Thyroid gland (tissue), 4 donors: ENCODE data around the gene DCTN3. TPM values are rescaled to one million over a fixed set of nuclear protein-coding genes. Genes with fewer than 3 reads are reported as not detected.

Source experiments
- DNase-seq, 2 donors: peaks; one replicate each; pipeline ENCODE4 v3.0.0-alpha.2; 2019
- H3K27ac ChIP-seq, 3 donors: fragments of 200-600 bp; sonication (generic); 1 replicate in 2 of 3; 2 replicates in 1 of 3; pipeline ENCODE4 v1.5.1; 2016 to 2019; ENCODE audit warnings: mild to moderate bottlenecking in 1 of 3, moderate library complexity in 1 of 3
- H3K27me3 ChIP-seq: fragments of 200-600 bp; sonication (generic); one replicate; pipeline ENCODE4 v1.5.1; 2019
- H3K36me3 ChIP-seq, 2 donors: fragments of 200-600 bp; sonication (generic); one replicate each; pipeline ENCODE4 v1.5.1; 2016 to 2019
- H3K4me1 ChIP-seq, 2 donors: fragments of 200-600 bp; sonication (generic); one replicate each; pipeline ENCODE4 v1.5.1; 2017 to 2019
- H3K4me3 ChIP-seq, 3 donors: fragments of 200-600 bp; sonication (generic); replicated peaks in 1 of 3; 1 replicate in 2 of 3; 2 replicates in 1 of 3; pipeline ENCODE4 v1.5.1; 2016; ENCODE audit warnings: mild to moderate bottlenecking in 1 of 3
- H3K9me3 ChIP-seq: fragments of 200-600 bp; sonication (generic); one replicate; pipeline ENCODE4 v1.5.1; 2017
- POLR2A ChIP-seq, 2 donors: fragments of 450-650 bp; IDR thresholded peaks; one replicate each; pipeline ENCODE4 v1.6.1; 2017; ENCODE audit warnings: antibody characterized with exemption in 2 of 2, mild to moderate bottlenecking in 2 of 2, moderate library complexity in 1 of 2
- WGBS, 2 donors: methylation state at CpG; one replicate each; pipeline ENCODE4 v1.1.5; 2017; 5-methylcytosine and 5-hydroxymethylcytosine counted together
- intact Hi-C: fragments of 100-400 bp; cut with DNase I; formaldehyde crosslinking; loops from one replicate; pipeline ENCODE4 v1.15.1; 2023
- total RNA-seq, 4 donors: library from RNA; depleted of rRNA; stranded (reverse); fragments of >200 nt; gene quantifications; one replicate each; pipeline ENCODE4 v1.2.3, GENCODE V29; 2016
- TF ChIP-seq, protein P1 (sequence below), 6 experiments: fragments of 200-600 bp in 3 of 6; fragments of 450-650 bp in 3 of 6; sonication (generic) in 3 of 6; IDR thresholded peaks; one replicate each; pipeline ENCODE4 v1.5.1; 2016 to 2019; ENCODE audit warnings: antibody characterized with exemption in 6 of 6, mild to moderate bottlenecking in 2 of 6, inconsistent platforms in 1 of 6, moderate library complexity in 1 of 6

Gene DCTN3
- total RNA-seq, 4 donors from 2014 or later: 54.6 to 140 (median 89.2) TPM

DNA sequence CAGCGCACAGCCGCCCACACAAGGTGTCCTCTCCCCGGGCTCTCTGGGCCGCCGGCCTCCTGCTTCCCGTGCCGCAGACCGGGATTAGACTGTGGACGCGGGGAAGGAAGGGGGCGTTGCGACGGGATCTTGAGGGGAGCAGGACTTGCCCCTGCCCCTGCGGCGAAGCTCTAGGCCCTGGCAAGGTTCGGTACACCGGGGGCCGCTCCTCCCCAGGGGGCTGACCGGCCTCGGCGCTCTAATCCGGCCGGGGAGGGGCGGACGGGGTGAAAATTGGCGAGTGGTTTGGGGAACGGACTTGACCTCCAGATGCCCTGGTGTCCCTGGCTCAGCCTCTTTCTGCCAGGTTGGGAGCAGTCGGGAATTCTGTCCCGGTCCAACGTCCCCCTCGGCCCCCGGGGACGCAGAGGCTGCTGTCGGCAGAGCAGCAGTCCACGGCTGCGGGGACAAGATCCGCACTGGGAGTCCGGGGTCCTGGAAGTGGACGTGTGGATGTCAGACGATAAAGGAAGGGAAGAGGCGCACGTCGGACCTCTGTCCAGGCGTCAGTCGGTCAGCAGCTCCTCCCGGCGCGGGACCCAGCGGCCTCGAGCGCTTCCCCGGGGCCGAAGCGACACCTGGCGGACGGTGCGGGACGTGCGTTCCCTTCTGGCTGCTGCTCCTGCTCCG, 28.9 kb downstream of the DCTN3 start:
- DNase-seq: peak; percentile 80 to 82
- 2 to 6% methylated on average over 16 to 22 of the region's 60 CpGs for WGBS, 2 donors
- H3K36me3 ChIP-seq: no peaks in the 10 kb centered on the region
- H3K4me1 ChIP-seq: peaks cover 12 to 39% of the 10 kb centered on the region in 2 donors
- H3K27ac ChIP-seq: peak overlapping the region; percentile 34 to 62 (median 50)
- H3K9me3 ChIP-seq: no peaks in the 10 kb centered on the region
- H3K4me3 ChIP-seq: peak overlapping the region in 1 of 3 donors; percentile 18
- intact Hi-C loops: loop anchor here (5.0 to 10.0 kb wide), 3 partner anchors 44 to 257 kb away; no protein-coding TSS in a partner anchor
- TF ChIP-seq POLR2A (IDR thresholded peaks at IDR 0.05): no peak
- TF ChIP-seq, protein P1, sequence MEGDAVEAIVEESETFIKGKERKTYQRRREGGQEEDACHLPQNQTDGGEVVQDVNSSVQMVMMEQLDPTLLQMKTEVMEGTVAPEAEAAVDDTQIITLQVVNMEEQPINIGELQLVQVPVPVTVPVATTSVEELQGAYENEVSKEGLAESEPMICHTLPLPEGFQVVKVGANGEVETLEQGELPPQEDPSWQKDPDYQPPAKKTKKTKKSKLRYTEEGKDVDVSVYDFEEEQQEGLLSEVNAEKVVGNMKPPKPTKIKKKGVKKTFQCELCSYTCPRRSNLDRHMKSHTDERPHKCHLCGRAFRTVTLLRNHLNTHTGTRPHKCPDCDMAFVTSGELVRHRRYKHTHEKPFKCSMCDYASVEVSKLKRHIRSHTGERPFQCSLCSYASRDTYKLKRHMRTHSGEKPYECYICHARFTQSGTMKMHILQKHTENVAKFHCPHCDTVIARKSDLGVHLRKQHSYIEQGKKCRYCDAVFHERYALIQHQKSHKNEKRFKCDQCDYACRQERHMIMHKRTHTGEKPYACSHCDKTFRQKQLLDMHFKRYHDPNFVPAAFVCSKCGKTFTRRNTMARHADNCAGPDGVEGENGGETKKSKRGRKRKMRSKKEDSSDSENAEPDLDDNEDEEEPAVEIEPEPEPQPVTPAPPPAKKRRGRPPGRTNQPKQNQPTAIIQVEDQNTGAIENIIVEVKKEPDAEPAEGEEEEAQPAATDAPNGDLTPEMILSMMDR (IDR thresholded peaks at IDR 0.05): peak; percentile 63 to 93 (median 85)
- H3K27me3 ChIP-seq: no peaks in the 10 kb centered on the region

DNA sequence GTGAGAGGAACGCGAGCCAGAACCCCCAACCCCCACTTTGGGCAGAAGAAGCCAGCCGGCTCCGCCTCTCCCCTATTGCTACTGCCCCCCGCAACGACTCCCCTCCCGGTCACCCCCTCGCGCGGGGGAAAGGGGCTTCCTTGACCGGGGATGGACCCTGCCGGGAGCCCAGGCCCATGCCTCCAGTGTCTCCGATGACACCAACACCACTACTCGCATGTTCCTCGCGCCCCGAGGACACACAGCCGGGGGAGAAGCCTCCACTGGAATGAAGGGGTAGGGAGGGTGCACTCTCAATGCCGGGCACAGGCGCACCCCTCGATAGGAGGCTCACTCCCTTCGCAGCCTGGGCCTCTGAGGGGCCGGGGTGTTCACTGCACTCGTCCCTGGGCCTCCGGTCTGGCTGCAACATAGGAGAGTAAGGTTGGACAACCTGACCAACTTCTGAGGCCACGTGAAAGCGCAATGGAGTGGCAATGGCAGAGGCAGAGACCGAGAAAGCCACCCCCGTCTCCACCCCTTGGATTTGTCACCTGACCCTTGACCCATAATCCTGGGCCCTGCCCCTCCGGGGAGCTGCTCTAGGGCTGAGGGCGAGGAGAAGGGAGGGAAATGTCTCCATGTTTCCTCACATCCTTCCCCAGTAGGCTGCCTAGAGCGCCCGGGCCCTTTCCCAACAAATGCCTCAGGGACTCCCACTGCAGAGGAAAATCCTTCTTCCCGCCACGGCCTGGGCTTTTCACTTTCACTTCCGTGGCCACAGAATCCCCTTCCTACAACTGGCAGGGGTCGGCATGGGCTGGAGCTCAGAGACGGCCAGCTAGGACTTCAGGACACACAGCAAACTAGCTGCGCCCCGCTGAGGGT, 29.7 kb downstream of the DCTN3 start:
- peak overlapping the region; percentile 34 to 62 (median 50) for H3K27ac ChIP-seq
- no peak for TF ChIP-seq POLR2A (IDR thresholded peaks at IDR 0.05)
- TF ChIP-seq, protein P1 (IDR thresholded peaks at IDR 0.05): no peak
- intact Hi-C loops: loop anchor here (5.0 to 10.0 kb wide), 3 partner anchors 43 to 256 kb away; no protein-coding TSS in a partner anchor
- H3K4me1 ChIP-seq: peaks cover 12 to 39% of the 10 kb centered on the region in 2 donors
- H3K36me3 ChIP-seq: no peaks in the 10 kb centered on the region
- DNase-seq: peak in 1 of 2 donors; percentile 27
- peaks cover 3% of the 10 kb centered on the region for H3K27me3 ChIP-seq
- H3K9me3 ChIP-seq: no peaks in the 10 kb centered on the region
- peak overlapping the region in 1 of 3 donors; percentile 44 for H3K4me3 ChIP-seq
- 10 to 19% methylated on average over 20 to 24 of the region's 40 CpGs for WGBS, 2 donors

DNA sequence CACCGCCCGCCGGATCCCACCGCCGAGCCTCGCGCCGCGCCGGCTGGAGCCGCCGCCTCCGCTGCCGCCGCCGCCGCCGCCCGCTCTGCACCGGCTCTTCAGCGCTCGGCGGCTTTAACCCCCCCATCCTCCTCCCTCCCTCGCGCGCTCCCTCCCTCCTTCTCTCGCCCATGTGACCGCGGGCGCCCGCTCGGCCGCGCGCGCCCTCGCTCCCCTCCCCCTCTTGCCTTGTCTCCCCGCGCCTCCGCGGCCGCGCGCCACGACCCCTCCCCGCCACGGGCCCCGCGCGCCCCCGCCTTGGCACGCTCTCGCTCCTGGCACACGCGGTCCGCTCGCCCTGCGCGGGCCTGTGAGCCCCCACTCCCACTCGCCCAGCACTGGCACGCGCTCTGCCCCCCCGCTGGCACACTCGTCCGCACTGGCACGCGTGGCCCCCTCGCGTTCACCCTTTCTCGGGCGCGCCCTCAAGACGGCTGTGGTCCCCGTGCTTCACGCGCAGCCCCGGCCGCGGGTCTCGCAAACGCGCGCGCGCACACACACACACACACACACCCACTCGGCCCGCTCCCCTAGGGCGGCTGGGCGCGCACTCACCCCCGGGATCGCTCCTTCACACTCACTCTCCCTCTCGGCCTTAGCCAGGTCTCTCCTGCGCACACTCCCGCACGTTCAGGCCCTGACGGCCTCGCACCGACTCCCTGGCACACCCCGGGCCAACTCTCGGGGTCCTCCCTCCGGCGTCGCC, 30.5 kb downstream of the DCTN3 start, which contains the start of gene CNTFR:
Gene CNTFR, minus strand, starts transcription at position 89 of the 745 bp plus-strand sequence. CDS start 20,743 bp downstream, outside the sequence.
- Histone ChIP-seq H3K9me3 (no peaks in the 10 kb centered on the region), H3K4me3 (peak within 1 kb of the TSS; percentile 4 to 44 (median 11)), H3K27me3 (peaks cover 4% of the 10 kb centered on the region), H3K36me3 (no peaks in the 10 kb centered on the region), H3K27ac (peak within 1 kb of the TSS; percentile 25 to 50 (median 33)), H3K4me1 (peaks cover 12 to 39% of the 10 kb centered on the region in 2 donors)
- peak; percentile 27 to 34 for DNase-seq
- WGBS, 2 donors: 1 to 2% methylated on average over 18 to 42 of the region's 104 CpGs
- intact Hi-C loops: loop anchor here (5.0 to 10.0 kb wide), 3 partner anchors 43 to 255 kb away; no protein-coding TSS in a partner anchor
- TF ChIP-seq, protein P1 (IDR thresholded peaks at IDR 0.05): no peak
- no peak for TF ChIP-seq POLR2A (IDR thresholded peaks at IDR 0.05)

DNA sequence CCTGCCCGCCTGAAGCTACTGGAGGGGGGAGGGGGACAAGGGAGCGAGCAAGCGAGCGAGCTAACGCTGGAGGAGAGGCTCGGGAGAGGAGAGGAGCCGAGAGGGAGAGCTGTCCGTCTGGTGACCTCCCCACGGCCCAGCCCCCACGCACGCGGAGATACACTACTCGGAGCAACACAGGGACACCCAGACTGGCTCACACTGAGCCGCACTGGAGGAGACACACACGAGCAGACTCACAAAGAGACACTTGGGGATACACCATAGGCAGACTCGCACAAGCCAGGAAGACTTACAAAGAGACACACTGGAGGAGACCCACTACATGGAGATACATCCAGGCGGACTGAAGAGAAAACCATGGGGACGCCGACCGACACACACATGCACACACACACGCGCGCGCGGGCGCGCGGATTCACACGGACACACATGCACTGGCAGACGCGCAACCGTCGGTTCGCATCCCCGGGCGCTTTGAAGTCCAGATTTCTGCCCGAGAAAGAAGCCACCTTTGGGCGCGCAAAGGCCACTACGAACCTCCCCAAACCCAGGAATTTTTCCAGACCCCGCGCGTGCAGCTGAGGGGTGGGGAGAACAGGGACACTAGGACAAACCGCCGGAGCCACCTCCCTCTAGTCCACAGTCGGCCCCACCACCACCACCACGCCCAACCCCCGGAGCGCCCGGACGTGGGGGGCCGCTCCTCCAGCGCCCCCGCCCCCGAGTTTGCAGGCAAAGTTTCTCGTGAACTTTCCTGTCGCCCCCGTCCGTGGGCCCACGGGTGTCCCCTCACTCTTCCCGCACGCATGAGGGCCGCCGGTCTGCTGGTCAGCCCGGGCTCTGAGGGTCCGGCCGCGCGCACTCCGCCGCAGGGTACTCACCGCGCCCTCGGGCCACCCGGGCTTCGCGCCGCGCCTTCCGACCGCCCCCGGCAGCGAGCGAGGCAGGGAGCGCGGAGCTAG, 31.3 kb downstream of the DCTN3 start:
- H3K27ac ChIP-seq: no peak overlapping the region

More for the DNA sequence above, 31.3 kb downstream of the DCTN3 start:
- WGBS, 2 donors: 2 to 5% methylated on average over 19 to 32 of the region's 86 CpGs
- no peak for DNase-seq
- TF ChIP-seq, protein P1 (IDR thresholded peaks at IDR 0.05): no peak
- no peak for TF ChIP-seq POLR2A (IDR thresholded peaks at IDR 0.05)
- intact Hi-C loops: no loop called here
- no peaks in the 10 kb centered on the region for H3K36me3 ChIP-seq
- peaks cover 12 to 39% of the 10 kb centered on the region in 2 donors for H3K4me1 ChIP-seq
- H3K27me3 ChIP-seq: peaks cover 4% of the 10 kb centered on the region
- H3K9me3 ChIP-seq: no peaks in the 10 kb centered on the region
- peak overlapping the region in 1 of 3 donors; percentile 44 for H3K4me3 ChIP-seq
